ENCODE data around the gene MYO3B. TPM values are rescaled to one million over a fixed set of nuclear protein-coding genes. Genes with fewer than 3 reads are reported as not detected.

Gene MYO3B
- total RNA-seq, 4 donors from 2014 or later, result 0.06 TPM; not detected in 3

DNA sequence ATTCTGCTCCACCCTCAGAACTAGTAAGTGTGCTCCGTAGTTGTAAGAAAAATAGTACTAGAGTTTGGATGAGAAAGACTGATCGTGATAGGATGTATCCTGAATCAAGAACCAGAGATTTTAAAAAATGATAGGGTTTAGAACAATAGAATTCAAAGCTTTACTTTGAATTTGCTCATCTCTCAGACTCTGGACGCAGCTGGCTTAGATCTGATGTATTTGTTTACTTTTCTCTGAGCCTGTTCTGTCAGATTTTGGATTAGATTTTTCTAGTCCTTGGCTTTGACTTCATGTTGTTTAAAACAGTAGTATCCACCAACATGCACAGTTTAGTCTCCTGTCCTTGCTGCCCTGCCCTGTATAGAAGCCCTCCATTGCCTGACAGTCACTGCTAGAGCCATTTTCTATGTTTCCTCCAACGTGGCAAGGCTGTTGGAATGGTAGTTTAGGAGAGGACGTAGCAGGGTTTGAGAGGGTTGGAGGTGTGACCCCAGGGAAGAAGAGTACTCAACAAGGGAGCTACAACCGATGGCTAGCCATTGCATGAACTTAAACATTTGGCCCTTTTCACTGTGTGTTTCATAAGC lies 92.4 kb downstream of the MYO3B start:
- H3K9me3 ChIP-seq, result no peaks in the 10 kb centered on the region
- TF ChIP-seq, protein P1, sequence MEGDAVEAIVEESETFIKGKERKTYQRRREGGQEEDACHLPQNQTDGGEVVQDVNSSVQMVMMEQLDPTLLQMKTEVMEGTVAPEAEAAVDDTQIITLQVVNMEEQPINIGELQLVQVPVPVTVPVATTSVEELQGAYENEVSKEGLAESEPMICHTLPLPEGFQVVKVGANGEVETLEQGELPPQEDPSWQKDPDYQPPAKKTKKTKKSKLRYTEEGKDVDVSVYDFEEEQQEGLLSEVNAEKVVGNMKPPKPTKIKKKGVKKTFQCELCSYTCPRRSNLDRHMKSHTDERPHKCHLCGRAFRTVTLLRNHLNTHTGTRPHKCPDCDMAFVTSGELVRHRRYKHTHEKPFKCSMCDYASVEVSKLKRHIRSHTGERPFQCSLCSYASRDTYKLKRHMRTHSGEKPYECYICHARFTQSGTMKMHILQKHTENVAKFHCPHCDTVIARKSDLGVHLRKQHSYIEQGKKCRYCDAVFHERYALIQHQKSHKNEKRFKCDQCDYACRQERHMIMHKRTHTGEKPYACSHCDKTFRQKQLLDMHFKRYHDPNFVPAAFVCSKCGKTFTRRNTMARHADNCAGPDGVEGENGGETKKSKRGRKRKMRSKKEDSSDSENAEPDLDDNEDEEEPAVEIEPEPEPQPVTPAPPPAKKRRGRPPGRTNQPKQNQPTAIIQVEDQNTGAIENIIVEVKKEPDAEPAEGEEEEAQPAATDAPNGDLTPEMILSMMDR (IDR thresholded peaks at IDR 0.05), result no peak
- TF ChIP-seq EP300 (IDR thresholded peaks at IDR 0.05) (no peak), POLR2A (IDR thresholded peaks at IDR 0.05; ENCODE audit: low read depth) (no peak), POLR2AphosphoS5 (IDR thresholded peaks at IDR 0.05) (no peak)
- no peaks in the 10 kb centered on the region for H3K36me3 ChIP-seq
- H3K27ac ChIP-seq (replicated peaks in 1 of 4), result no peak overlapping the region
- H3K4me1 ChIP-seq, result no peaks in the 10 kb centered on the region
- 64% methylated on average over 6 of the region's 6 CpGs for WGBS
- no peaks in the 10 kb centered on the region for H3K27me3 ChIP-seq
- DNase-seq (ENCODE audit: extremely low spot score), result no peak
- intact Hi-C loops (cut with DNase I), result no loop called here
- H3K4me3 ChIP-seq, result no peak overlapping the region

DNA sequence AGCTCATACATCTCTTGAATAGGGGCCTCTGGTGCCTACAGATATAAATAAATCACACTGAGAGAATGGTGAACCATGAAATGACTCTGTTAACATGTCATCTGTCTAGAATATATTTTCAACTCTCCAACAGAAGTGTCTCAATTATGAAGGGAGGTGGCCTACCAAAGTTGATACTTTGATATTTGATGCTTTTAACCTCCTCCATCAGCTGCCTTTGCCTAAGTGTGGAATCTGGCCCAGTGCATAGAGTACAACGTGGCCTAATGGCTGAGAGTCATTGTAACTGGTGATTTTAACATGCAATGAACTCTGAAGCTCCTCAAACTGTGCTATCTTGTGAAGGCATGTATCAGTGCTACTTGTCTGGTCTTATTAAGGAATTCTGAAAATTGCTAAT lies 93.4 kb downstream of the MYO3B start:
- no peak for TF ChIP-seq POLR2A (IDR thresholded peaks at IDR 0.05; ENCODE audit: low read depth)
- TF ChIP-seq POLR2AphosphoS5 (IDR thresholded peaks at IDR 0.05), result no peak
- no peak for TF ChIP-seq EP300 (IDR thresholded peaks at IDR 0.05)
- TF ChIP-seq, protein P1 (IDR thresholded peaks at IDR 0.05), result no peak
- H3K9me3 ChIP-seq, result no peaks in the 10 kb centered on the region
- intact Hi-C loops (cut with DNase I), result no loop called here
- no peaks in the 10 kb centered on the region for H3K36me3 ChIP-seq
- H3K27ac ChIP-seq (replicated peaks in 1 of 4), result no peak overlapping the region
- WGBS, result 33% methylated on average over 1 of the region's 1 CpG
- DNase-seq (ENCODE audit: extremely low spot score), result no peak
- no peaks in the 10 kb centered on the region for H3K4me1 ChIP-seq
- no peaks in the 10 kb centered on the region for H3K27me3 ChIP-seq
- no peak overlapping the region for H3K4me3 ChIP-seq

DNA sequence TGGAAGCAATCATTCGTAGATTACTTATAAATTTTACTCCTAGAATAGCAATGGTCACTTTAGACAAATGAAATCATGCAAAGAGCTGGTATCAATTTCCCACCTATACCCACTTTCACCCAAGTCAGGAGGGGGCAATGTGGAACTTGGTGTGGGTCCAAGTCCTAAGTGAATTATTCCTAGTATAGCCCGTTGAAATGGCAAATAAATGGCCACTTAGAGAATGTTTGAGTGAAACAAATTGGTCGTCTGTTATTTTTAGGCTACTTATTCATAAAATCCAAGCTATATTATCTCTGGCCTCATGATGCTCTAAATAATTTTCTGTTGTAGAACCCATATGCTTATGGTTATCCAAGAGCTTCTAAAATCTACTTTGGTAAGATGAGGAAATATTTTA lies 98.1 kb downstream of the MYO3B start:
- DNase-seq (ENCODE audit: extremely low spot score), result no peak
- Histone ChIP-seq H3K4me1 (no peaks in the 10 kb centered on the region), H3K27me3 (no peaks in the 10 kb centered on the region), H3K36me3 (no peaks in the 10 kb centered on the region), H3K27ac (replicated peaks in 1 of 4) (no peak overlapping the region), H3K9me3 (no peaks in the 10 kb centered on the region), H3K4me3 (no peak overlapping the region)
- no peak for TF ChIP-seq EP300 (IDR thresholded peaks at IDR 0.05)
- no peak for TF ChIP-seq POLR2A (IDR thresholded peaks at IDR 0.05; ENCODE audit: low read depth)
- no peak for TF ChIP-seq POLR2AphosphoS5 (IDR thresholded peaks at IDR 0.05)
- TF ChIP-seq, protein P1 (IDR thresholded peaks at IDR 0.05), result no peak
- WGBS, result 66% methylated on average over 3 of the region's 3 CpGs
- intact Hi-C loops (cut with DNase I), result no loop called here

DNA sequence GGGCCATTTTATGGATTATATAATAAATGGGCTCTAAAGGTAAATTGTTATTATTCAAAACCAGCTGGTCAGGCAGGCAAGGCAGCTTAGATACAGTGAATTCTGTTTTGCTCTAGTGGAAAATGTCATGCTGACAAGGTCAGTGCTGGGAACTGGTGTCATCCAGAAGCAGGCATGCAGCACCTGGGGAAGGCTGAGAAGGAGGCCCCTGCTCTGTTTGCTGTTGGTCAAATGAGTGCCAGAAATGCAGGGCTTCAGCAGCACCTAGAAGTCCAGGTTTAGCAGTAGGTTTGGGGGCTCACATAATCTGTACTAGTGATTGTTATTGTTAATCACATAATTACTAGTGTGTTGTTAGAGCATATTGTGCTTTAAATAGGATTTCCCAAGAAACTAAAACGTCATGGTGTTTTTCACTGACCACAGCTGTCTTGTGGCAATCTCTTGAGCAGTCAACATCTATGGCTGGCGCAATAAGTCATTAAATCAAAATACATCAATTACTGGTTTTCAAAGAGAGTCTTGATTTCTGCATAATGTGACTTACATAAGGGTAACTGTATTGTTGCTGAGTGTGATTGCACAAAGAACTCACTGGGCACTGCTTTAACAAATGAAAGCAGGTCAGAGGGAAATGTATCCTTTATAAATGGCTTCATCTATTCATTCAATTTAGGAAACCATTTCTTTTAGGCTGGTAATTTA lies 99.1 kb downstream of the MYO3B start:
- no peak for DNase-seq (ENCODE audit: extremely low spot score)
- no peak overlapping the region for H3K4me3 ChIP-seq
- no peak overlapping the region for H3K27ac ChIP-seq (replicated peaks in 1 of 4)
- WGBS, result 65% methylated on average over 2 of the region's 2 CpGs
- no peaks in the 10 kb centered on the region for H3K27me3 ChIP-seq
- TF ChIP-seq POLR2A (IDR thresholded peaks at IDR 0.05; ENCODE audit: low read depth), result no peak
- TF ChIP-seq, protein P1 (IDR thresholded peaks at IDR 0.05), result no peak
- TF ChIP-seq EP300 (IDR thresholded peaks at IDR 0.05), result no peak
- no peak for TF ChIP-seq POLR2AphosphoS5 (IDR thresholded peaks at IDR 0.05)
- H3K36me3 ChIP-seq, result no peaks in the 10 kb centered on the region
- no peaks in the 10 kb centered on the region for H3K9me3 ChIP-seq
- intact Hi-C loops (cut with DNase I), result no loop called here
- no peaks in the 10 kb centered on the region for H3K4me1 ChIP-seq

Data from esophagus muscularis mucosa (tissue), 4 donors.